IPS-18a (cell line): Measurements from ENCODE around the gene GOLPH3.
"Not testable (repeated sequence)": the region's sequence is repeated elsewhere in the genome, so short reads cannot be mapped to it uniquely, and the experiment has no call there.

Experiments used
- H3K27ac ChIP-seq: one replicate; pipeline ENCODE4 v1.5.1; 2013; ENCODE audit warnings: low read length
- H3K27me3 ChIP-seq: one replicate; pipeline ENCODE4 v1.6.1; 2013; ENCODE audit warnings: mild to moderate bottlenecking, low read length; ENCODE audit not compliant: control insufficient read depth, insufficient read depth
- H3K36me3 ChIP-seq: one replicate; pipeline ENCODE4 v1.6.1; 2013; ENCODE audit warnings: low read depth, low read length; ENCODE audit not compliant: control insufficient read depth
- H3K4me1 ChIP-seq: one replicate; pipeline ENCODE4 v1.6.1; 2013; ENCODE audit warnings: low read depth, low read length; ENCODE audit not compliant: control insufficient read depth
- H3K4me3 ChIP-seq: one replicate; pipeline ENCODE4 v1.5.1; 2013; ENCODE audit warnings: low read length
- H3K9ac ChIP-seq: one replicate; pipeline ENCODE4 v1.6.1; 2013; ENCODE audit warnings: mild to moderate bottlenecking, low read length, moderate library complexity
- H3K9me3 ChIP-seq: one replicate; pipeline ENCODE4 v1.6.1; 2013; ENCODE audit warnings: low read depth, low read length; ENCODE audit not compliant: control insufficient read depth

The GOLPH3 gene

GRCh38 chr5:32092938-32093812 lies 80.9 kb downstream of the GOLPH3 start:
- no peaks in the 10 kb centered on the region for H3K9me3 ChIP-seq
- H3K4me3 ChIP-seq, result no peak overlapping the region
- no peak overlapping the region for H3K9ac ChIP-seq
- H3K4me1 ChIP-seq, result no peaks in the 10 kb centered on the region
- H3K27ac ChIP-seq, result no peak overlapping the region
- H3K36me3 ChIP-seq, result no peaks in the 10 kb centered on the region
- H3K27me3 ChIP-seq, result no peaks in the 10 kb centered on the region

- Histone ChIP-seq H3K36me3 (no peaks in the 10 kb centered on the region), H3K4me1 (no peaks in the 10 kb centered on the region), H3K27ac (no peak overlapping the region), H3K27me3 (no peaks in the 10 kb centered on the region), H3K9me3 (no peaks in the 10 kb centered on the region), H3K9ac (no peak overlapping the region), H3K4me3 (no peak overlapping the region)
Observed at GRCh38 chr5:32090755-32091128, 83.4 kb downstream of the GOLPH3 start.

GRCh38 chr5:32090026-32090754 lies 83.9 kb downstream of the GOLPH3 start:
- H3K27ac ChIP-seq, result no peak overlapping the region
- H3K9ac ChIP-seq, result no peak overlapping the region
- H3K36me3 ChIP-seq, result no peaks in the 10 kb centered on the region
- no peaks in the 10 kb centered on the region for H3K4me1 ChIP-seq
- H3K4me3 ChIP-seq, result no peak overlapping the region
- no peaks in the 10 kb centered on the region for H3K27me3 ChIP-seq
- H3K9me3 ChIP-seq, result no peaks in the 10 kb centered on the region

- no peaks in the 10 kb centered on the region for H3K9me3 ChIP-seq
- no peak overlapping the region for H3K27ac ChIP-seq
- H3K4me1 ChIP-seq, result no peaks in the 10 kb centered on the region
- H3K9ac ChIP-seq, result no peak overlapping the region
- H3K27me3 ChIP-seq, result no peaks in the 10 kb centered on the region
- no peak overlapping the region for H3K4me3 ChIP-seq
- no peaks in the 10 kb centered on the region for H3K36me3 ChIP-seq
Observed at GRCh38 chr5:32089146-32090000, 84.7 kb downstream of the GOLPH3 start.

- Histone ChIP-seq H3K27ac (no peak overlapping the region), H3K27me3 (no peaks in the 10 kb centered on the region), H3K9me3 (no peaks in the 10 kb centered on the region), H3K36me3 (no peaks in the 10 kb centered on the region), H3K4me1 (no peaks in the 10 kb centered on the region), H3K4me3 (no peak overlapping the region), H3K9ac (no peak overlapping the region)
Observed at GRCh38 chr5:32088214-32088613, 85.9 kb downstream of the GOLPH3 start.

- H3K36me3 ChIP-seq, result no peaks in the 10 kb centered on the region
- H3K4me1 ChIP-seq, result no peaks in the 10 kb centered on the region
- no peaks in the 10 kb centered on the region for H3K9me3 ChIP-seq
- H3K27ac ChIP-seq, result no peak overlapping the region
- H3K9ac ChIP-seq, result no peak overlapping the region
- no peak overlapping the region for H3K4me3 ChIP-seq
- no peaks in the 10 kb centered on the region for H3K27me3 ChIP-seq
Observed at GRCh38 chr5:32087086-32088082, 86.7 kb downstream of the GOLPH3 start.

- Histone ChIP-seq H3K9ac (no peak overlapping the region), H3K4me3 (no peak overlapping the region), H3K36me3 (no peaks in the 10 kb centered on the region), H3K27ac (no peak overlapping the region), H3K27me3 (no peaks in the 10 kb centered on the region), H3K4me1 (no peaks in the 10 kb centered on the region), H3K9me3 (no peaks in the 10 kb centered on the region)
Observed at GRCh38 chr5:32083981-32084430, 90.1 kb downstream of the GOLPH3 start.

- no peaks in the 10 kb centered on the region for H3K9me3 ChIP-seq
- H3K4me1 ChIP-seq, result no peaks in the 10 kb centered on the region
- H3K27me3 ChIP-seq, result no peaks in the 10 kb centered on the region
- H3K9ac ChIP-seq, result no peak overlapping the region
- no peak overlapping the region for H3K4me3 ChIP-seq
- H3K36me3 ChIP-seq, result no peaks in the 10 kb centered on the region
- H3K27ac ChIP-seq, result no peak overlapping the region
Observed at GRCh38 chr5:32082701-32083100, 91.4 kb downstream of the GOLPH3 start.

- H3K4me3 ChIP-seq, H3K27me3 ChIP-seq, H3K36me3 ChIP-seq, H3K9me3 ChIP-seq, H3K4me1 ChIP-seq, H3K27ac ChIP-seq, H3K9ac ChIP-seq: not testable (repeated sequence)
Observed at GRCh38 chr5:32080565-32080964, 93.6 kb downstream of the GOLPH3 start.

- H3K27ac ChIP-seq, H3K9ac ChIP-seq, H3K36me3 ChIP-seq, H3K9me3 ChIP-seq, H3K4me3 ChIP-seq, H3K4me1 ChIP-seq, H3K27me3 ChIP-seq: not testable (repeated sequence)
Observed at GRCh38 chr5:32078855-32079254, 95.3 kb downstream of the GOLPH3 start.
